A549 treated with DMSO at 1 μM for 4 hours (cell line): ENCODE results near the gene JADE2. TPM values are rescaled to one million over a fixed set of nuclear protein-coding genes. Genes with fewer than 3 reads are reported as not detected.

Experiments used
- total RNA-seq: library from RNA; stranded (reverse); fragments of 200-300 nt; extraction: Qiagen RNA extraction; gene quantifications from 5 replicates; pipeline ENCODE4 v1.2.3, GENCODE V29; 2022; ENCODE audit warnings: low read depth

The JADE2 gene
- total RNA-seq: 25.0 to 33.3 TPM (median 27.8 TPM) in 5 replicates

GRCh38 chr5:134524826-134525682 lies at the start of gene JADE2:
TSS of gene JADE2 (plus strand) at chr5:134525670. CDS start at chr5:134535858, 10,188 bp downstream.

Other genes with a start within 250 kb of the JADE2 start
- 1.4 to 2.1 TPM (median 1.6 TPM) in 5 replicates for gene CDKL3, start 158.5 kb upstream of the JADE2 start, total RNA-seq
- gene UBE2B, start 154.1 kb upstream of the JADE2 start, total RNA-seq: 54.4 to 83.0 TPM (median 73.8 TPM) in 5 replicates
- gene CDKN2AIPNL, start 113.8 kb upstream of the JADE2 start, total RNA-seq: 38.7 to 46.8 TPM (median 43.0 TPM) in 5 replicates
- gene SAR1B, start 107.2 kb downstream of the JADE2 start, total RNA-seq: 48.0 to 66.3 TPM (median 57.6 TPM) in 5 replicates
- gene SEC24A, start 123.1 kb downstream of the JADE2 start, total RNA-seq: 13.2 to 18.3 TPM (median 16.9 TPM) in 5 replicates
- 22.7 to 30.0 TPM (median 28.3 TPM) in 5 replicates for gene CAMLG, start 212.9 kb downstream of the JADE2 start, total RNA-seq
- gene DDX46, start 233.1 kb downstream of the JADE2 start, total RNA-seq: 57.2 to 74.3 TPM (median 71.3 TPM) in 5 replicates